K562 (cell line): ENCODE measurements around the gene EIF4G1. TPM values are rescaled to one million over a fixed set of nuclear protein-coding genes. Genes with fewer than 3 reads are reported as not detected.

ENCODE experiments used
- ATAC-seq: fragments of 200-7000 bp; cut with Tn5 transposase; 3 replicates; pipeline ENCODE4 v1.9.1; 2020; ENCODE audit warnings: moderate library complexity
- BruUV-seq: library from RNA; stranded (reverse); fragments of 400-500 nt; replicated peaks from 2 replicates; lab custom pipeline; 2021; lab: Mats Ljungman, UMichigan
- CTCF ChIA-PET: fragments of 300-600 bp; formaldehyde crosslinking; extraction: SDS; loops from one replicate; lab custom pipeline; 2021; ENCODE audit warnings: low intra/inter-chr PET ratio; lab: Yijun Ruan, JAX
- POLR2A ChIA-PET: fragments of 300-600, 350-650 bp; sonication (Branson Sonifier 250); formaldehyde crosslinking; extraction: SDS; loops from one replicate; lab custom pipeline; 2021; ENCODE audit warnings: antibody characterized with exemption, inconsistent platforms; lab: Yijun Ruan, JAX
- DNase-seq, 4 experiments: peaks; one replicate each; pipeline versions ENCODE4 v3.0.0 to v3.0.0-alpha.2; 2011 to 2018; ENCODE audit warnings: low spot score in 3 of 4, mixed read lengths in 3 of 4; ENCODE audit errors: extremely low read depth in 1 of 4
- FAIRE-seq: peaks from 2 replicates; lab custom pipeline; 2011; peaks lifted over from hg19 to GRCh38; lab: Jason Lieb, UNC
- H2AFZ ChIP-seq: 2 replicates; pipeline ENCODE4 v1.6.0; 2011; ENCODE audit warnings: low read depth, low read length, control low read depth, inconsistent platforms
- H3K27ac ChIP-seq: fragments of 200-600 bp; 3 replicates; pipeline ENCODE4 v1.8.0; 2011; ENCODE audit warnings: low read depth, mild to moderate bottlenecking, control low read depth, inconsistent platforms, low read length, moderate library complexity, mixed read lengths; ENCODE audit errors: extremely low read depth
- H3K27me3 ChIP-seq, 2 experiments: fragments of 300-600 bp in 1 of 2; 2 replicates in 1 of 2; 3 replicates in 1 of 2; pipeline versions ENCODE4 v1.6.0 to v1.8.0; 2011; ENCODE audit warnings: inconsistent platforms in 2 of 2, low read length in 2 of 2, mild to moderate bottlenecking in 1 of 2, mixed read lengths in 1 of 2, moderate library complexity in 1 of 2; ENCODE audit not compliant: control insufficient read depth in 2 of 2, insufficient read depth in 2 of 2
- H3K36me3 ChIP-seq: fragments of 300-600 bp; 3 replicates; pipeline ENCODE4 v1.8.0; 2011; ENCODE audit warnings: mild to moderate bottlenecking, low read length, inconsistent platforms; ENCODE audit not compliant: control insufficient read depth, insufficient read depth
- H3K4me1 ChIP-seq, 2 experiments: fragments of 200-600 bp in 1 of 2; replicated peaks in 1 of 2; 2 replicates in 1 of 2; 3 replicates in 1 of 2; pipeline versions ENCODE4 v1.5.1 to v1.8.0; 2011; ENCODE audit warnings: inconsistent platforms in 2 of 2, low read length in 2 of 2, mild to moderate bottlenecking in 1 of 2, mixed read lengths in 1 of 2, moderate library complexity in 1 of 2; ENCODE audit not compliant: control insufficient read depth in 2 of 2, insufficient read depth in 2 of 2
- H3K4me2 ChIP-seq: 2 replicates; pipeline ENCODE4 v1.6.1; 2011; ENCODE audit warnings: low read length, control low read depth, inconsistent platforms, mixed read lengths; ENCODE audit not compliant: insufficient read depth
- H3K4me3 ChIP-seq: fragments of 200-600 bp; sonication (generic), shearing (Covaris generic); 2 replicates; pipeline ENCODE4 v1.5.1; 2016; ENCODE audit warnings: control low read depth, inconsistent platforms
- H3K79me2 ChIP-seq: fragments of 200-600 bp; 3 replicates; pipeline ENCODE4 v1.8.0; 2011; ENCODE audit warnings: low read length, inconsistent platforms; ENCODE audit not compliant: control insufficient read depth, insufficient read depth
- H3K9ac ChIP-seq, 2 experiments: 2 replicates each; pipeline versions ENCODE4 v1.6.0 to v1.6.1; 2011; ENCODE audit warnings: low read depth in 2 of 2, low read length in 2 of 2, control low read depth in 1 of 2, inconsistent platforms in 1 of 2, mild to moderate bottlenecking in 1 of 2, mixed read lengths in 1 of 2; ENCODE audit not compliant: insufficient read depth in 1 of 2
- H3K9me1 ChIP-seq: one replicate; pipeline ENCODE4 v1.6.0; 2011; ENCODE audit warnings: inconsistent platforms, mild to moderate bottlenecking, low read length, moderate library complexity; ENCODE audit not compliant: control insufficient read depth, insufficient read depth
- H3K9me3 ChIP-seq: replicated peaks from 2 replicates; pipeline ENCODE4 v1.5.1; 2011; ENCODE audit warnings: low read depth, low read length, inconsistent platforms; ENCODE audit not compliant: control insufficient read depth, insufficient read depth
- H4K20me1 ChIP-seq: replicated peaks from 2 replicates; pipeline ENCODE4 v1.6.1; 2011; ENCODE audit warnings: low read length, inconsistent platforms, mixed read lengths; ENCODE audit not compliant: control insufficient read depth, insufficient read depth
- BCOR ChIP-seq: fragments of 450-650 bp; IDR thresholded peaks from 2 replicates; pipeline ENCODE4 v1.6.1; 2016
- RBM25 ChIP-seq: fragments of 200-400 bp; formaldehyde crosslinking; IDR thresholded peaks from 2 replicates; pipeline ENCODE4 v1.6.1; 2018; ENCODE audit warnings: low read length, low read depth, moderate library complexity; ENCODE audit not compliant: severe bottlenecking
- ZFX ChIP-seq: sonication (generic); formaldehyde crosslinking; IDR thresholded peaks from 2 replicates; pipeline ENCODE4 v1.8.0; 2022; ENCODE audit warnings: mild to moderate bottlenecking, missing genetic modification reagents, moderate library complexity
- WGBS: fragments of 100-300 bp; shearing (Covaris generic); methylation state at CpG from one replicate; pipeline ENCODE4 v1.1.6; 2016; ENCODE audit warnings: low coverage, mixed read lengths; ENCODE audit not compliant: insufficient coverage; ENCODE audit errors: missing lambda C conversion rate; 5-methylcytosine and 5-hydroxymethylcytosine counted together
- in situ Hi-C: fragments of 300-500 bp; cut with MboI; formaldehyde crosslinking; loops from 4 replicates; pipeline ENCODE4 v1.15.0; 2018; ENCODE audit warnings: inconsistent platforms, mixed read lengths
- intact Hi-C: fragments of 100-400 bp; cut with micrococcal nuclease; formaldehyde crosslinking; loops from 2 replicates; pipeline ENCODE4 v1.14.2; 2022
- polyA plus RNA-seq, 8 experiments: library from polyadenylated mRNA; depleted of rRNA in 4 of 8; stranded (reverse) in 5 of 8; unstranded in 3 of 8; fragments of >200 nt; fragmentation: Nextera tagmentation in 2 of 8; fragmentation: Illumina TruSeq in 1 of 8; extraction: Ambion mirVana in 2 of 8; extraction: Trizol in 1 of 8; gene quantifications; 2 replicates each; pipeline versions ENCODE4 v1.2.1 to v1.2.3, GENCODE V29; 2011 to 2014; ENCODE audit warnings: inconsistent platforms in 1 of 8, missing spikeins in 1 of 8
- total RNA-seq, 7 experiments: library from RNA; depleted of rRNA in 6 of 7; stranded (reverse); fragments of >200 nt in 6 of 7; fragmentation: Illumina TruSeq in 2 of 7; extraction: Trizol in 2 of 7; gene quantifications; 2 replicates each; pipeline versions ENCODE4 v1.2.1 to v1.2.3, GENCODE V29; 2011 to 2021; ENCODE audit warnings: low replicate concordance in 1 of 7
- TF ChIP-seq, protein P1 (sequence below): fragments of 450-650 bp; IDR thresholded peaks from 2 replicates; pipeline ENCODE4 v1.6.1; 2018; ENCODE audit not compliant: partially characterized antibody
- TF ChIP-seq, protein P2 (sequence below): fragments of 450-650 bp; IDR thresholded peaks from 2 replicates; pipeline ENCODE4 v1.6.1; 2016; ENCODE audit warnings: mild to moderate bottlenecking, moderate library complexity

EIF4G1 gene
- total and polyA plus RNA-seq, 9 of the 15 experiments (the other 6 are each of a cell fraction or from before 2014, with no cell fraction given), result 4.6 to 505 (median 155) TPM

GRCh38 chr3:184349563-184350470, 35.4 kb downstream of the EIF4G1 start:
- FAIRE-seq, result peak; percentile 11
- ATAC-seq, result no peak
- CTCF ChIA-PET, result no interaction called here
- POLR2A ChIA-PET, result interaction anchor here (1.4 to 2.0 kb wide), 2 partner anchors 8 to 13 kb away, joined by 5 read pairs; partner anchors contain the start of gene FAM131A
- no peak overlapping the region for H3K4me3 ChIP-seq
- 60% methylated on average over 9 of the region's 10 CpGs for WGBS
- no peak overlapping the region for H2AFZ ChIP-seq
- no peak overlapping the region for H3K4me2 ChIP-seq
- H4K20me1 ChIP-seq, result no peaks in the 10 kb centered on the region
- intact Hi-C loops, result no loop called here
- in situ Hi-C loops, result no loop called here
- no peak overlapping the region for H3K9ac ChIP-seq
- DNase-seq, result no peak
- peak overlapping the region; percentile 29; the same call in 1 of the 3 replicates for H3K27ac ChIP-seq
- peaks cover 60% of the 10 kb centered on the region; the same call in 2 of the 3 replicates for H3K36me3 ChIP-seq
- no peaks in the 10 kb centered on the region for H3K9me3 ChIP-seq
- H3K4me1 ChIP-seq, result peaks cover 59 to 83% of the 10 kb centered on the region in 2 experiments
- no TSS peak for BruUV-seq
- H3K27me3 ChIP-seq, result no peaks in the 10 kb centered on the region
- peaks cover 8% of the 10 kb centered on the region; the same call in 2 of the 3 replicates for H3K79me2 ChIP-seq
- H3K9me1 ChIP-seq, result peaks cover 6% of the 10 kb centered on the region
- TF ChIP-seq, protein P1, sequence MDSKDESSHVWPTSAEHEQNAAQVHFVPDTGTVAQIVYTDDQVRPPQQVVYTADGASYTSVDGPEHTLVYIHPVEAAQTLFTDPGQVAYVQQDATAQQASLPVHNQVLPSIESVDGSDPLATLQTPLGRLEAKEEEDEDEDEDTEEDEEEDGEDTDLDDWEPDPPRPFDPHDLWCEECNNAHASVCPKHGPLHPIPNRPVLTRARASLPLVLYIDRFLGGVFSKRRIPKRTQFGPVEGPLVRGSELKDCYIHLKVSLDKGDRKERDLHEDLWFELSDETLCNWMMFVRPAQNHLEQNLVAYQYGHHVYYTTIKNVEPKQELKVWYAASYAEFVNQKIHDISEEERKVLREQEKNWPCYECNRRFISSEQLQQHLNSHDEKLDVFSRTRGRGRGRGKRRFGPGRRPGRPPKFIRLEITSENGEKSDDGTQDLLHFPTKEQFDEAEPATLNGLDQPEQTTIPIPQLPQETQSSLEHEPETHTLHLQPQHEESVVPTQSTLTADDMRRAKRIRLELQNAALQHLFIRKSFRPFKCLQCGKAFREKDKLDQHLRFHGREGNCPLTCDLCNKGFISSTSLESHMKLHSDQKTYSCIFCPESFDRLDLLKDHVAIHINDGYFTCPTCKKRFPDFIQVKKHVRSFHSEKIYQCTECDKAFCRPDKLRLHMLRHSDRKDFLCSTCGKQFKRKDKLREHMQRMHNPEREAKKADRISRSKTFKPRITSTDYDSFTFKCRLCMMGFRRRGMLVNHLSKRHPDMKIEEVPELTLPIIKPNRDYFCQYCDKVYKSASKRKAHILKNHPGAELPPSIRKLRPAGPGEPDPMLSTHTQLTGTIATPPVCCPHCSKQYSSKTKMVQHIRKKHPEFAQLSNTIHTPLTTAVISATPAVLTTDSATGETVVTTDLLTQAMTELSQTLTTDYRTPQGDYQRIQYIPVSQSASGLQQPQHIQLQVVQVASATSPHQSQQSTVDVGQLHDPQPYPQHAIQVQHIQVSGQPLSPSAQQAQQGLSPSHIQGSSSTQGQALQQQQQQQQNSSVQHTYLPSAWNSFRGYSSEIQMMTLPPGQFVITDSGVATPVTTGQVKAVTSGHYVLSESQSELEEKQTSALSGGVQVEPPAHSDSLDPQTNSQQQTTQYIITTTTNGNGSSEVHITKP, result peak; percentile 41
- TF ChIP-seq, protein P2, sequence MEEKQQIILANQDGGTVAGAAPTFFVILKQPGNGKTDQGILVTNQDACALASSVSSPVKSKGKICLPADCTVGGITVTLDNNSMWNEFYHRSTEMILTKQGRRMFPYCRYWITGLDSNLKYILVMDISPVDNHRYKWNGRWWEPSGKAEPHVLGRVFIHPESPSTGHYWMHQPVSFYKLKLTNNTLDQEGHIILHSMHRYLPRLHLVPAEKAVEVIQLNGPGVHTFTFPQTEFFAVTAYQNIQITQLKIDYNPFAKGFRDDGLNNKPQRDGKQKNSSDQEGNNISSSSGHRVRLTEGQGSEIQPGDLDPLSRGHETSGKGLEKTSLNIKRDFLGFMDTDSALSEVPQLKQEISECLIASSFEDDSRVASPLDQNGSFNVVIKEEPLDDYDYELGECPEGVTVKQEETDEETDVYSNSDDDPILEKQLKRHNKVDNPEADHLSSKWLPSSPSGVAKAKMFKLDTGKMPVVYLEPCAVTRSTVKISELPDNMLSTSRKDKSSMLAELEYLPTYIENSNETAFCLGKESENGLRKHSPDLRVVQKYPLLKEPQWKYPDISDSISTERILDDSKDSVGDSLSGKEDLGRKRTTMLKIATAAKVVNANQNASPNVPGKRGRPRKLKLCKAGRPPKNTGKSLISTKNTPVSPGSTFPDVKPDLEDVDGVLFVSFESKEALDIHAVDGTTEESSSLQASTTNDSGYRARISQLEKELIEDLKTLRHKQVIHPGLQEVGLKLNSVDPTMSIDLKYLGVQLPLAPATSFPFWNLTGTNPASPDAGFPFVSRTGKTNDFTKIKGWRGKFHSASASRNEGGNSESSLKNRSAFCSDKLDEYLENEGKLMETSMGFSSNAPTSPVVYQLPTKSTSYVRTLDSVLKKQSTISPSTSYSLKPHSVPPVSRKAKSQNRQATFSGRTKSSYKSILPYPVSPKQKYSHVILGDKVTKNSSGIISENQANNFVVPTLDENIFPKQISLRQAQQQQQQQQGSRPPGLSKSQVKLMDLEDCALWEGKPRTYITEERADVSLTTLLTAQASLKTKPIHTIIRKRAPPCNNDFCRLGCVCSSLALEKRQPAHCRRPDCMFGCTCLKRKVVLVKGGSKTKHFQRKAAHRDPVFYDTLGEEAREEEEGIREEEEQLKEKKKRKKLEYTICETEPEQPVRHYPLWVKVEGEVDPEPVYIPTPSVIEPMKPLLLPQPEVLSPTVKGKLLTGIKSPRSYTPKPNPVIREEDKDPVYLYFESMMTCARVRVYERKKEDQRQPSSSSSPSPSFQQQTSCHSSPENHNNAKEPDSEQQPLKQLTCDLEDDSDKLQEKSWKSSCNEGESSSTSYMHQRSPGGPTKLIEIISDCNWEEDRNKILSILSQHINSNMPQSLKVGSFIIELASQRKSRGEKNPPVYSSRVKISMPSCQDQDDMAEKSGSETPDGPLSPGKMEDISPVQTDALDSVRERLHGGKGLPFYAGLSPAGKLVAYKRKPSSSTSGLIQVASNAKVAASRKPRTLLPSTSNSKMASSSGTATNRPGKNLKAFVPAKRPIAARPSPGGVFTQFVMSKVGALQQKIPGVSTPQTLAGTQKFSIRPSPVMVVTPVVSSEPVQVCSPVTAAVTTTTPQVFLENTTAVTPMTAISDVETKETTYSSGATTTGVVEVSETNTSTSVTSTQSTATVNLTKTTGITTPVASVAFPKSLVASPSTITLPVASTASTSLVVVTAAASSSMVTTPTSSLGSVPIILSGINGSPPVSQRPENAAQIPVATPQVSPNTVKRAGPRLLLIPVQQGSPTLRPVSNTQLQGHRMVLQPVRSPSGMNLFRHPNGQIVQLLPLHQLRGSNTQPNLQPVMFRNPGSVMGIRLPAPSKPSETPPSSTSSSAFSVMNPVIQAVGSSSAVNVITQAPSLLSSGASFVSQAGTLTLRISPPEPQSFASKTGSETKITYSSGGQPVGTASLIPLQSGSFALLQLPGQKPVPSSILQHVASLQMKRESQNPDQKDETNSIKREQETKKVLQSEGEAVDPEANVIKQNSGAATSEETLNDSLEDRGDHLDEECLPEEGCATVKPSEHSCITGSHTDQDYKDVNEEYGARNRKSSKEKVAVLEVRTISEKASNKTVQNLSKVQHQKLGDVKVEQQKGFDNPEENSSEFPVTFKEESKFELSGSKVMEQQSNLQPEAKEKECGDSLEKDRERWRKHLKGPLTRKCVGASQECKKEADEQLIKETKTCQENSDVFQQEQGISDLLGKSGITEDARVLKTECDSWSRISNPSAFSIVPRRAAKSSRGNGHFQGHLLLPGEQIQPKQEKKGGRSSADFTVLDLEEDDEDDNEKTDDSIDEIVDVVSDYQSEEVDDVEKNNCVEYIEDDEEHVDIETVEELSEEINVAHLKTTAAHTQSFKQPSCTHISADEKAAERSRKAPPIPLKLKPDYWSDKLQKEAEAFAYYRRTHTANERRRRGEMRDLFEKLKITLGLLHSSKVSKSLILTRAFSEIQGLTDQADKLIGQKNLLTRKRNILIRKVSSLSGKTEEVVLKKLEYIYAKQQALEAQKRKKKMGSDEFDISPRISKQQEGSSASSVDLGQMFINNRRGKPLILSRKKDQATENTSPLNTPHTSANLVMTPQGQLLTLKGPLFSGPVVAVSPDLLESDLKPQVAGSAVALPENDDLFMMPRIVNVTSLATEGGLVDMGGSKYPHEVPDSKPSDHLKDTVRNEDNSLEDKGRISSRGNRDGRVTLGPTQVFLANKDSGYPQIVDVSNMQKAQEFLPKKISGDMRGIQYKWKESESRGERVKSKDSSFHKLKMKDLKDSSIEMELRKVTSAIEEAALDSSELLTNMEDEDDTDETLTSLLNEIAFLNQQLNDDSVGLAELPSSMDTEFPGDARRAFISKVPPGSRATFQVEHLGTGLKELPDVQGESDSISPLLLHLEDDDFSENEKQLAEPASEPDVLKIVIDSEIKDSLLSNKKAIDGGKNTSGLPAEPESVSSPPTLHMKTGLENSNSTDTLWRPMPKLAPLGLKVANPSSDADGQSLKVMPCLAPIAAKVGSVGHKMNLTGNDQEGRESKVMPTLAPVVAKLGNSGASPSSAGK, result no peak
- 0 out of 2 replicates have a peak, but pooled peaks have one; percentile 18 for TF ChIP-seq ZFX
- TF ChIP-seq RBM25, result peak; percentile 91
- TF ChIP-seq BCOR, result peak; percentile 89
